HepG2 (cell line): ENCODE measurements around the gene ADGRG1. TPM values are rescaled to one million over a fixed set of nuclear protein-coding genes. Genes with fewer than 3 reads are reported as not detected.
A peak's percentile ranks its signal among the peaks of the same experiment; 100 is the strongest.

Experiments
- BCL6 ChIP-seq: IDR thresholded peaks from 2 replicates; pipeline ENCODE4 v1.6.1; 2016; ENCODE audit warnings: missing genetic modification reagents, missing compliant biosample characterization
- CBX5 ChIP-seq: sonication (generic); formaldehyde crosslinking; IDR thresholded peaks from 2 replicates; pipeline ENCODE4 v1.4.0; 2020; ENCODE audit warnings: missing genetic modification reagents, borderline replicate concordance
- CTCF ChIP-seq: sonication (generic); formaldehyde crosslinking; IDR thresholded peaks from 2 replicates; pipeline ENCODE4 v1.5.0; 2020; ENCODE audit warnings: mild to moderate bottlenecking, missing genetic modification reagents, moderate library complexity
- ETS1 ChIP-seq: sonication (generic); formaldehyde crosslinking; IDR thresholded peaks from 2 replicates; pipeline ENCODE4 v1.4.0; 2020; ENCODE audit warnings: missing genetic modification reagents
- FOXA1 ChIP-seq, 2 experiments: fragments of 450-650 bp in 1 of 2; sonication (generic) in 1 of 2; formaldehyde crosslinking in 1 of 2; IDR thresholded peaks; 2 replicates each; pipeline versions ENCODE4 v1.4.0 to v1.6.1; 2016 to 2020; ENCODE audit warnings: missing genetic modification reagents in 1 of 2
- FOXC1 ChIP-seq: sonication (generic); formaldehyde crosslinking; IDR thresholded peaks from 2 replicates; pipeline ENCODE4 v1.8.0; 2022; ENCODE audit warnings: mild to moderate bottlenecking, missing genetic modification reagents, borderline replicate concordance
- GABPA ChIP-seq, 2 experiments: IDR thresholded peaks; 2 replicates each; pipeline ENCODE4 v1.6.1; 2011 to 2016; ENCODE audit warnings: low read depth in 2 of 2, low read length in 1 of 2, missing biosample characterization in 1 of 2, missing genetic modification characterization in 1 of 2
- HHEX ChIP-seq: IDR thresholded peaks from 2 replicates; pipeline ENCODE4 v1.6.1; 2016; ENCODE audit warnings: control low read depth
- MEIS1 ChIP-seq: sonication (generic); formaldehyde crosslinking; IDR thresholded peaks from 2 replicates; pipeline ENCODE4 v1.9.0; 2021; ENCODE audit warnings: mild to moderate bottlenecking, missing genetic modification reagents, moderate library complexity, borderline replicate concordance
- NFE2 ChIP-seq: sonication (generic); formaldehyde crosslinking; IDR thresholded peaks from 2 replicates; pipeline ENCODE4 v1.4.0; 2020; ENCODE audit warnings: missing genetic modification reagents
- NR3C1 ChIP-seq: sonication (generic); formaldehyde crosslinking; IDR thresholded peaks from 2 replicates; pipeline ENCODE4 v1.4.0; 2020; ENCODE audit warnings: missing genetic modification reagents
- PHF20 ChIP-seq: sonication (generic); formaldehyde crosslinking; IDR thresholded peaks from 2 replicates; pipeline ENCODE4 v1.5.0; 2020; ENCODE audit warnings: mild to moderate bottlenecking, missing genetic modification reagents
- SIN3A ChIP-seq: IDR thresholded peaks from 2 replicates; pipeline ENCODE4 v1.6.1; 2011; ENCODE audit warnings: low read depth, mild to moderate bottlenecking, control low read depth, low read length, borderline replicate concordance
- SIN3B ChIP-seq: fragments of 150-350 bp; IDR thresholded peaks from 2 replicates; pipeline ENCODE4 v1.6.1; 2014; ENCODE audit warnings: low read length
- SIX1 ChIP-seq: sonication (generic); formaldehyde crosslinking; IDR thresholded peaks from 2 replicates; pipeline ENCODE4 v1.4.0; 2020; ENCODE audit warnings: missing genetic modification reagents, borderline replicate concordance
- SP140L ChIP-seq: sonication (generic); formaldehyde crosslinking; IDR thresholded peaks from 2 replicates; pipeline ENCODE4 v1.4.0; 2020; ENCODE audit warnings: missing genetic modification reagents, borderline replicate concordance
- TCF7 ChIP-seq: sonication (generic); IDR thresholded peaks from 2 replicates; pipeline ENCODE4 v1.6.1; 2016; ENCODE audit warnings: antibody characterized with exemption, low read depth
- ZBTB34 ChIP-seq: sonication (generic); formaldehyde crosslinking; IDR thresholded peaks from 2 replicates; pipeline ENCODE4 v1.8.0; 2022; ENCODE audit warnings: mild to moderate bottlenecking, missing genetic modification reagents
- ZNF136 ChIP-seq: sonication (generic); formaldehyde crosslinking; IDR thresholded peaks from 2 replicates; pipeline ENCODE4 v1.8.1; 2022; ENCODE audit warnings: low read depth, mild to moderate bottlenecking, moderate library complexity, missing genetic modification reagents
- ZNF503 ChIP-seq: sonication (generic); formaldehyde crosslinking; IDR thresholded peaks from 2 replicates; pipeline ENCODE4 v1.4.0; 2020; ENCODE audit warnings: missing genetic modification reagents
- ZNF546 ChIP-seq: sonication (generic); formaldehyde crosslinking; conservative IDR thresholded peaks from 2 replicates; pipeline ENCODE4 v1.8.1; 2023; ENCODE audit warnings: mild to moderate bottlenecking, missing genetic modification reagents
- ZNF775 ChIP-seq: sonication (generic); formaldehyde crosslinking; IDR thresholded peaks from 2 replicates; pipeline ENCODE4 v1.4.0; 2020; ENCODE audit warnings: missing genetic modification reagents, mild to moderate bottlenecking, moderate library complexity, borderline replicate concordance
- ZSCAN12 ChIP-seq: sonication (generic); formaldehyde crosslinking; IDR thresholded peaks from 2 replicates; pipeline ENCODE4 v1.9.0; 2021; ENCODE audit warnings: mild to moderate bottlenecking, missing genetic modification reagents
- polyA plus RNA-seq, 8 experiments: library from polyadenylated mRNA; depleted of rRNA in 3 of 8; stranded (reverse) in 7 of 8; unstranded in 1 of 8; fragments of >200 nt; fragmentation: Illumina TruSeq in 4 of 8; extraction: Trizol in 4 of 8; gene quantifications; 2 replicates each; pipeline versions ENCODE4 v1.2.1 to v1.2.3, GENCODE V29; 2011 to 2016; ENCODE audit warnings: low read depth in 4 of 8, missing spikeins in 1 of 8, mixed read lengths in 1 of 8; ENCODE audit not compliant: insufficient read depth in 1 of 8
- total RNA-seq, 5 experiments: library from RNA; depleted of rRNA; stranded (reverse); fragments of >200 nt; fragmentation: Illumina TruSeq; extraction: Trizol; gene quantifications; 2 replicates each; pipeline ENCODE4 v1.2.3, GENCODE V29; 2016; ENCODE audit warnings: low read depth in 1 of 5

ADGRG1 gene
- total and polyA plus RNA-seq, 2 of the 13 experiments (the other 11 are each of a cell fraction or from before 2014, with no cell fraction given): 2.7 to 5.9 TPM

GRCh38 chr16:57648581-57649442 lies 20.4 kb downstream of the ADGRG1 start (continued):
- no peak for TF ChIP-seq GABPA (IDR thresholded peaks at IDR 0.05; ENCODE audit: low read depth, low read length)
- peak; percentile 20; the same call in 1 of the 2 replicates for TF ChIP-seq GABPA (CRISPR knock-in tag; IDR thresholded peaks at IDR 0.05; ENCODE audit: low read depth)
- TF ChIP-seq SIN3B: peak; percentile 68
- TF ChIP-seq SP140L: peak; percentile 59; the same call in 1 of the 2 replicates
- peak; percentile 100 for TF ChIP-seq ZNF136 (CRISPR knock-in tag)
- TF ChIP-seq ZSCAN12: no peak
- no peak for TF ChIP-seq NR3C1 (CRISPR knock-in tag)
- TF ChIP-seq CTCF: peak; percentile 100
- peak; percentile 46; the same call in 1 of the 2 replicates for TF ChIP-seq FOXC1 (CRISPR knock-in tag)
- TF ChIP-seq PHF20: no peak
- TF ChIP-seq SIN3A: no peak
- no peak for TF ChIP-seq HHEX
- no peak for TF ChIP-seq SIX1 (CRISPR knock-in tag)
- peak; percentile 80; the same call in 1 of the 2 replicates for TF ChIP-seq MEIS1 (CRISPR knock-in tag)
- TF ChIP-seq NFE2: no peak
- TF ChIP-seq ZBTB34: 0 out of 2 replicates have a peak, but pooled peaks have one; percentile 60
- TF ChIP-seq ZNF775: no peak
- 0 out of 2 replicates have a peak, but pooled peaks have one; percentile 46 for TF ChIP-seq ZNF503 (CRISPR knock-in tag)
- peak; percentile 67; the same call in 1 of the 2 replicates for TF ChIP-seq BCL6 (CRISPR knock-in tag)
- TF ChIP-seq ZNF546 (CRISPR knock-in tag): no peak
- TF ChIP-seq TCF7: no peak
- no peak for TF ChIP-seq FOXA1 (IDR thresholded peaks at IDR 0.05)
- TF ChIP-seq FOXA1 (CRISPR knock-in tag; IDR thresholded peaks at IDR 0.05): peak; percentile 13; the same call in 1 of the 2 replicates
- TF ChIP-seq ETS1 (CRISPR knock-in tag): no peak
- peak; percentile 88; the same call in 1 of the 2 replicates for TF ChIP-seq CBX5 (CRISPR knock-in tag)
